ENCODE measurements around the gene GALNT18. TPM values are rescaled to one million over a fixed set of nuclear protein-coding genes. Genes with fewer than 3 reads are reported as not detected.

GALNT18 gene
- total and polyA plus RNA-seq, 8 donors, result 16.4 to 42.6 (median 23.0) TPM

DNA sequence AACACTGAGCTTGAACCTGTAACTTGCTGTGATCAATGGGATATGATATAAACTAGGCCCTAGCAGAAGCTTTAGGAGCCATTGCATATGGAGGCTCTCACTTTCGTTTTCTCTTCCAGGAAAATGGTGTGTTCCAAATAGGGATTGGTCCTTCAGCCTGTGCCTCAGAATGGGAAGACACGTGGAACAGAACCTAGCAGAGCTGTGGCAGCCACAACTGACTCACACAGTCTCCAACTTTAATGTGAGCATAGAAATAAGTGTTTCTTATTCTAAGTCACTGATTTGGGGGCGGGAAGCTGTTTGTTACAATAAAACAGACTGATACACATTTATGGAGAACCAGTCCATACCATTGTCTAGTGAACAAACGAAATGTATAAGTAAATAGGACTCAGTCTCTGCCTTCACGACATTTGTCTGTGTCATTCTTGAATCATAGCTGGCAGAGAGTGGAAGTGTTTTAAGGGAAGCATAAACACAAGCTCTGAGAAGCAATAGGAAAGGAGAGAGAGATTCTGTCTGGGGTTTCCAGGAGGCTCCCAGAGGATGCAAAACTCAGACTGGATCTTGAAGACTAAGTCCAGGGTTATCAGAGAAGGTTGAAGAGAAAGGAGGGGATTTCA lies 97.3 kb downstream of the GALNT18 start:
- Histone ChIP-seq H3K27me3 (no peaks in the 10 kb centered on the region), H3K36me3 (no peaks in the 10 kb centered on the region), H3K4me3 (no peak overlapping the region), H3K27ac (no peak overlapping the region), H3K9me3 (no peaks in the 10 kb centered on the region), H3K4me1 (peaks cover 0 to 14% of the 10 kb centered on the region in 2 donors)
- no peak for ATAC-seq
- TF ChIP-seq, protein P1, sequence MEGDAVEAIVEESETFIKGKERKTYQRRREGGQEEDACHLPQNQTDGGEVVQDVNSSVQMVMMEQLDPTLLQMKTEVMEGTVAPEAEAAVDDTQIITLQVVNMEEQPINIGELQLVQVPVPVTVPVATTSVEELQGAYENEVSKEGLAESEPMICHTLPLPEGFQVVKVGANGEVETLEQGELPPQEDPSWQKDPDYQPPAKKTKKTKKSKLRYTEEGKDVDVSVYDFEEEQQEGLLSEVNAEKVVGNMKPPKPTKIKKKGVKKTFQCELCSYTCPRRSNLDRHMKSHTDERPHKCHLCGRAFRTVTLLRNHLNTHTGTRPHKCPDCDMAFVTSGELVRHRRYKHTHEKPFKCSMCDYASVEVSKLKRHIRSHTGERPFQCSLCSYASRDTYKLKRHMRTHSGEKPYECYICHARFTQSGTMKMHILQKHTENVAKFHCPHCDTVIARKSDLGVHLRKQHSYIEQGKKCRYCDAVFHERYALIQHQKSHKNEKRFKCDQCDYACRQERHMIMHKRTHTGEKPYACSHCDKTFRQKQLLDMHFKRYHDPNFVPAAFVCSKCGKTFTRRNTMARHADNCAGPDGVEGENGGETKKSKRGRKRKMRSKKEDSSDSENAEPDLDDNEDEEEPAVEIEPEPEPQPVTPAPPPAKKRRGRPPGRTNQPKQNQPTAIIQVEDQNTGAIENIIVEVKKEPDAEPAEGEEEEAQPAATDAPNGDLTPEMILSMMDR (IDR thresholded peaks at IDR 0.05), result no peak
- intact Hi-C loops (cut with DNase I), result no loop called here
- DNase-seq, result no peak

DNA sequence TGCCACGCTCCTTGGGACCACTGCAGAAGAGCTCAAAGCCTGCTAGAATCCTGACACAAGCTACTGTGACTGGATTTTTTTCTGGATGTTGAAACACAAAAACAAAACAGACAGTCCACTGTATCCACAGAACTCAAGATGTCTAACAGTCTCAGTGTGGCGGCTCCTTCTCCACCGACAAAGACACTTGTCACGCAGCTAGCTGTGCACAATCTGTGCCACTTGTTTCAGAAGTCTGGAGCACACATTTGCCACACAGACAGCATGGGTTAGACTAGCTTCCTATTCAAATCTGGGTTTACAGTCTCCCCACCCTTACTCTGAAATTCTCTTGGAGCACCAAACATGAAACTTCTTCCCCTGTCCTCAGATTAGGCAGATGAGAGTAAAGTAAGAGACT lies 99.2 kb downstream of the GALNT18 start:
- Histone ChIP-seq H3K27me3 (no peaks in the 10 kb centered on the region), H3K9me3 (no peaks in the 10 kb centered on the region), H3K4me1 (peaks cover 0 to 14% of the 10 kb centered on the region in 2 donors), H3K36me3 (no peaks in the 10 kb centered on the region), H3K27ac (no peak overlapping the region), H3K4me3 (no peak overlapping the region)
- TF ChIP-seq, protein P1 (IDR thresholded peaks at IDR 0.05), result no peak
- ATAC-seq (no peak), DNase-seq (no peak)
- intact Hi-C loops (cut with DNase I), result no loop called here

DNA sequence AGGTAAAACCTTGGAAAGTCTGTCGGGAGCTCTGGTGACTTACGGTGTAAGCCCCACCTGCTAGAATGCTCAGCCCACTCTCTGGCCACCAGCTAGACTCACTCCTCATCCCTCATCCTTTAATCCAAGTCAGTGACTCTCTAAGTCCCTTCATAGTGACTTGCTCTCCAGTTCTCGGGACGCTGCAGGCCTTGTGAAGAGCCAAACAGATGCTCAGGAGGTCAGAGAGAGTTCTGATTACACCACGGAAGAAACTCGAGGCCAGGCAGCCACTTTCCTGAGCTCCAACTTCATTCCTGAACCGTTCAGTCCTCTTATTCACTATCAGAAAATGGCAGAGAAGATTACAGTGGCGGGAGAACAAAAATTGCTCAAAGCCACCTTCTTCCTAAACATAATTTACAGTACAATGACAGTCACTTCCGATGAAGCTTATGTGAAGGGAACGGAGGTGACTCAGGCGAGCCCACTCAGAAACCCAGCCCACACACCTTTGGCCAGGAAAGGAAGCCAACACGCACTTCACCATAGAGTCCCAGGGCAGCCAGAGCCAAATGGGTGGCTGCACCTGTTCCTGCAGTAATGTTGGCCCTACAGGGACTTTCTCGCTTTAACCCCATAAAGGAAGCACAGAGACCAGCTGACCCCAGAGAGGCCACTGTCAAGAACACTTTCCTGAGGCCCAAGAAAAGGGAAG lies 100.4 kb downstream of the GALNT18 start:
- Histone ChIP-seq H3K36me3 (no peaks in the 10 kb centered on the region), H3K9me3 (no peaks in the 10 kb centered on the region), H3K27ac (no peak overlapping the region), H3K27me3 (no peaks in the 10 kb centered on the region), H3K4me1 (peaks cover 0 to 14% of the 10 kb centered on the region in 2 donors), H3K4me3 (no peak overlapping the region)
- ATAC-seq (peak; percentile 90), DNase-seq (no peak)
- intact Hi-C loops (cut with DNase I), result no loop called here
- TF ChIP-seq, protein P1 (IDR thresholded peaks at IDR 0.05), result no peak

DNA sequence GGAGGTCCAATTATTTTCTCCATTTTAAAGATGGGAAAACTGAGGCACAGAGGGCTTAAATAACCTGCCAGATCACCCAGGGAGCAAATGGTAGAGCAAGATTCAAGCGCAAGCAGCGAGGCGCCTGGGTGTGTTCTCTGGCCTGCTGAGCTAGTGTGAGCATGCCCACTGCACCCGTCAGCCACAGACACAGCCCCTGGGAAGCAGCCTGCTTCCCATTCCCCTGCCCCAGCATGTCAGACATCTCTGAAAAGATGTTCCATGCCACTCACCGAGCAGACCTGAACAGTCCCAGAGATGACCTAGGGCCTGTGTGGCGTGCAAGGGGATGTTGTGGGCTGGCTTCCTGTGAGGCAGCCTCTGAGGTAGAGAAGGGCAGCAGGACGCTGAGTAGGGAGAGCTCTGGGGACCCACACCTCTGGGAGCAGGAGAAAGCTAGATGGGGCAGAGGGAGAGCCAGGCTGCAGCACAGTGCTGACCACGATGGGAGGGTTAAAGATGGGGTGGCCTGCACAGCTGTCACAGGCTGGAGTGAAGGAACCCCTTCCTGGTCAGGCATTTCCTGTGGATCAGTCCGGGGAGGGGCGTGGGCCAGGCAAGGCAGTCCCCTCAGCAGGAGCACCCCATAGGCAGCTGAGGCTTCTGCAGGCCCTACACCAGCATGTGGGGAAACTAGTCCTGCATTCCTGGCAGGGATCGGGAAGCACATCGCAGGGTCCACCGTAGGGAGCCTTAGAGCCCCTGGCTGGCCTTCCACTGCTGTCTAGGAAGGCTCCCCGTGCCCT lies 101.4 kb downstream of the GALNT18 start:
- Histone ChIP-seq H3K27me3 (no peaks in the 10 kb centered on the region), H3K36me3 (no peaks in the 10 kb centered on the region), H3K9me3 (no peaks in the 10 kb centered on the region), H3K4me3 (no peak overlapping the region), H3K4me1 (peaks cover 0 to 14% of the 10 kb centered on the region in 2 donors), H3K27ac (no peak overlapping the region)
- intact Hi-C loops (cut with DNase I), result no loop called here
- ATAC-seq (no peak), DNase-seq (no peak)
- TF ChIP-seq, protein P1 (IDR thresholded peaks at IDR 0.05), result no peak

DNA sequence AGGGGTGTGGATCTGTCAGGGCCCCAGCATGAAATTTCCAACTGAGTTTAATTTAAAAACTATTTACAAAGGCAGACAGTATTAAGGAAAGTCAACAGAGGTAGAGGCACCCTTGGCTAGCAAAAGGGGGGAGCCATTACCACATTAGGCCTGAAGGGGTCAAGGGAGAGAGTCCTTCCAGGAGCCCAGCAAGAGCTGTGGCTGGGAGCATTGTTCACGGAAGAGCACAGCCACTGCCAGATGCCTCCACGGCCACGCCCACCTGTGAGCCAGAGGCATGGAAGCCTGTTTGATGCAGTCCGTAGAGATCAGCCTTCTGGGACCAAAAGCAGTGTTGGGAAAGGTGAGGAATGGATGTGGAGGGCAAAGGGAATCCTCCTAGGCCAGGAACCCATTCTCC lies 102.6 kb downstream of the GALNT18 start:
- no peaks in the 10 kb centered on the region for H3K9me3 ChIP-seq
- peaks cover 0 to 14% of the 10 kb centered on the region in 2 donors for H3K4me1 ChIP-seq
- no peak for ATAC-seq
- H3K4me3 ChIP-seq, result no peak overlapping the region
- intact Hi-C loops (cut with DNase I), result no loop called here
- H3K27me3 ChIP-seq, result no peaks in the 10 kb centered on the region
- TF ChIP-seq, protein P1 (IDR thresholded peaks at IDR 0.05), result no peak
- no peak for DNase-seq
- H3K36me3 ChIP-seq, result no peaks in the 10 kb centered on the region
- H3K27ac ChIP-seq, result no peak overlapping the region
